Measurements from ENCODE around the gene GPR137B.
"Not testable (repeated sequence)": the region's sequence is repeated elsewhere in the genome, so short reads cannot be mapped to it uniquely, and the experiment has no call there.

GPR137B gene

GRCh38 chr1:236147068-236147467 is 4.7 kb downstream of the GPR137B start:
- no peak for DNase-seq

- no peak for DNase-seq
These were observed 5.5 kb downstream of the GPR137B start for GRCh38 chr1:236147521-236148469.

GRCh38 chr1:236148470-236148845 is 6.1 kb downstream of the GPR137B start:
- no peak for DNase-seq

GRCh38 chr1:236149003-236149595 is 6.8 kb downstream of the GPR137B start:
- no peak for DNase-seq

GRCh38 chr1:236149696-236150228 is 7.4 kb downstream of the GPR137B start:
- no peak for DNase-seq

- no peak for DNase-seq
These were observed 8.1 kb downstream of the GPR137B start for GRCh38 chr1:236150311-236150955.

- DNase-seq = no peak
These were observed 8.6 kb downstream of the GPR137B start for GRCh38 chr1:236150986-236151385.

- DNase-seq = no peak
These were observed 9.5 kb downstream of the GPR137B start for GRCh38 chr1:236151739-236152424.

- DNase-seq = no peak
These were observed 11.8 kb downstream of the GPR137B start for GRCh38 chr1:236154126-236154525.

- no peak for DNase-seq
These were observed 12.5 kb downstream of the GPR137B start for GRCh38 chr1:236154671-236155398.

- no peak for DNase-seq
These were observed 13.0 kb downstream of the GPR137B start for GRCh38 chr1:236155399-236155767.

GRCh38 chr1:236155841-236156503 is 13.6 kb downstream of the GPR137B start:
- DNase-seq = no peak

GRCh38 chr1:236156512-236157208 is 14.3 kb downstream of the GPR137B start:
- no peak for DNase-seq

- not testable (repeated sequence) for DNase-seq
These were observed 15.7 kb downstream of the GPR137B start for GRCh38 chr1:236158072-236158471.

GRCh38 chr1:236158719-236159118 is 16.4 kb downstream of the GPR137B start:
- DNase-seq = no peak

- DNase-seq = no peak
These were observed 17.6 kb downstream of the GPR137B start for GRCh38 chr1:236159704-236160539.

- DNase-seq = no peak
These were observed 18.3 kb downstream of the GPR137B start for GRCh38 chr1:236160540-236161127.

- no peak for DNase-seq
These were observed 18.9 kb downstream of the GPR137B start for GRCh38 chr1:236161230-236161629.

GRCh38 chr1:236161755-236162154 is 19.4 kb downstream of the GPR137B start:
- not testable (repeated sequence) for DNase-seq
